PFSK-1 (cell line): ENCODE measurements around the gene SMTN.

ENCODE experiments used
- FOXP2 ChIP-seq: optimal IDR thresholded peaks from 2 replicates; pipeline ENCODE3; 2011; ENCODE audit warnings: borderline replicate concordance, control low read depth, inconsistent platforms; ENCODE audit not compliant: insufficient read depth; ENCODE audit errors: extremely low read length, extremely low read depth
- POLR2AphosphoS5 ChIP-seq: IDR thresholded peaks from 2 replicates; pipeline ENCODE4 v1.6.1; 2012; ENCODE audit warnings: low read depth, mild to moderate bottlenecking, control low read depth, low read length, moderate library complexity
- REST ChIP-seq, 2 experiments: IDR thresholded peaks; 2 replicates each; pipeline versions ENCODE4 v1.6.1 to v1.8.0; 2011 to 2012; ENCODE audit warnings: low read depth in 2 of 2, low read length in 2 of 2, control low read depth in 1 of 2, inconsistent platforms in 1 of 2, mild to moderate bottlenecking in 1 of 2, moderate library complexity in 1 of 2; ENCODE audit not compliant: insufficient read depth in 1 of 2
- SIN3A ChIP-seq: IDR thresholded peaks from 2 replicates; pipeline ENCODE4 v1.6.1; 2012; ENCODE audit warnings: mild to moderate bottlenecking, low read length, moderate library complexity, borderline replicate concordance; ENCODE audit not compliant: insufficient read depth
- TAF1 ChIP-seq: IDR thresholded peaks from 2 replicates; pipeline ENCODE4 v1.6.1; 2012; ENCODE audit warnings: low read length, control low read depth, borderline replicate concordance; ENCODE audit not compliant: insufficient read depth

Gene SMTN

GRCh38 chr22:31125521-31126117 lies 44.5 kb downstream of the SMTN start:
- TF ChIP-seq REST (IDR thresholded peaks at IDR 0.05; ENCODE audit: insufficient read depth in 1 of 2, low read depth in 2 of 2, low read length in 2 of 2) (no peak), FOXP2 (no peak), POLR2AphosphoS5 (no peak), SIN3A (no peak), TAF1 (no peak)

GRCh38 chr22:31126128-31126868 lies 45.2 kb downstream of the SMTN start:
- no peak for TF ChIP-seq SIN3A
- TF ChIP-seq TAF1: no peak
- no peak for TF ChIP-seq REST (IDR thresholded peaks at IDR 0.05; ENCODE audit: insufficient read depth in 1 of 2, low read depth in 2 of 2, low read length in 2 of 2)
- TF ChIP-seq POLR2AphosphoS5: no peak
- TF ChIP-seq FOXP2: no peak

- no peak for TF ChIP-seq REST (IDR thresholded peaks at IDR 0.05; ENCODE audit: insufficient read depth in 1 of 2, low read depth in 2 of 2, low read length in 2 of 2)
- no peak for TF ChIP-seq POLR2AphosphoS5
- no peak for TF ChIP-seq TAF1
- TF ChIP-seq FOXP2: no peak
- TF ChIP-seq SIN3A: no peak
These were observed 45.7 kb downstream of the SMTN start for GRCh38 chr22:31126869-31127175.

- no peak for TF ChIP-seq POLR2AphosphoS5
- TF ChIP-seq SIN3A: no peak
- TF ChIP-seq REST (IDR thresholded peaks at IDR 0.05; ENCODE audit: insufficient read depth in 1 of 2, low read depth in 2 of 2, low read length in 2 of 2): no peak
- TF ChIP-seq TAF1: no peak
- TF ChIP-seq FOXP2: no peak
These were observed 46.2 kb downstream of the SMTN start for GRCh38 chr22:31127181-31127772.
